KOPT-K1 (cell line): ENCODE results near the gene SLC11A1.

Experiments used
- H3K27ac ChIP-seq: fragments of 200-600 bp; sonication (generic); 2 replicates; pipeline ENCODE4 v1.5.1; 2016; ENCODE audit warnings: antibody characterized with exemption, mild to moderate bottlenecking, low read depth, low read length; ENCODE audit not compliant: poor library complexity, severe bottlenecking
- H3K36me3 ChIP-seq: fragments of 200-600 bp; sonication (generic); 2 replicates; pipeline ENCODE4 v1.5.1; 2017; ENCODE audit warnings: antibody characterized with exemption, mild to moderate bottlenecking, low read length, moderate library complexity; ENCODE audit not compliant: insufficient read depth
- H3K9me3 ChIP-seq: fragments of 200-600 bp; sonication (generic); 2 replicates; pipeline ENCODE4 v1.5.1; 2017; ENCODE audit warnings: antibody characterized with exemption, low read length, mild to moderate bottlenecking; ENCODE audit not compliant: insufficient read depth, poor library complexity, severe bottlenecking

SLC11A1 gene

DNA sequence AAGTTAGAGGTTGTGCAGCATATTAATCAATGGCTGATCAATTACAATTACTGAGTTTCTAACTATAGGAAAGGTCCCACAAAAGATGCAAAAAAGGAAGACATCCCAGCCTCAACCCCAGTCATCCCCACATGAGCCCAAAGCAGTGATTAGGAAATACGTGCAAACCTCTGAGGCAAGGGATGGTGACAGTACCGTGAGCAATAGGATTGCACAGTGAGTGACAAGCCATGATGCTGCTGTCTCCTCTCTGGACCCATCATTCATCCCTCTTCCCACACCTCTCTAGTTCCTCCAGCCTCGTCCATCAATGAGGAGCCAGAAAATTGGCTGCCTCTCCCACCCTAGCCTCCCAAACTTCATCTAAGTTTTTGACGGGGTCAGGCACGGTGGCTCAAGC lies 4.0 kb upstream of the SLC11A1 start:
- Histone ChIP-seq H3K27ac (no peak overlapping the region), H3K36me3 (no peaks in the 10 kb centered on the region), H3K9me3 (no peaks in the 10 kb centered on the region)

DNA sequence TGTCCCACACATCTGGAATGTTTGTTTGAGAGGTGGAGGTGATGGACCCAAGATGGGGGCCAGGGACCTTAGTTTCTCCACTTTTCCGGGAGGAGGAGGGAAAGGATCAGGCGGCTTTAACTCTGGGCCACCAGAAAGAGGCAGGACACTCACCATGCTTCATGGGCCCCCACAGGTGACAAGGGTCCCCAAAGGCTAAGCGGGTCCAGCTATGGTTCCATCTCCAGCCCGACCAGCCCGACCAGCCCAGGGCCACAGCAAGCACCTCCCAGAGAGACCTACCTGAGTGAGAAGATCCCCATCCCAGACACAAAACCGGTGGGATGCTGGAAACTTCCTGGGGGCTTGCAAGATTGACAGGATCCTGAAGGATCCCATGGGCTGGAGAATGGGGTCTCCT lies 712 bp downstream of the SLC11A1 start:
- no peak overlapping the region for H3K27ac ChIP-seq
- H3K36me3 ChIP-seq = no peaks in the 10 kb centered on the region
- H3K9me3 ChIP-seq = no peaks in the 10 kb centered on the region

DNA sequence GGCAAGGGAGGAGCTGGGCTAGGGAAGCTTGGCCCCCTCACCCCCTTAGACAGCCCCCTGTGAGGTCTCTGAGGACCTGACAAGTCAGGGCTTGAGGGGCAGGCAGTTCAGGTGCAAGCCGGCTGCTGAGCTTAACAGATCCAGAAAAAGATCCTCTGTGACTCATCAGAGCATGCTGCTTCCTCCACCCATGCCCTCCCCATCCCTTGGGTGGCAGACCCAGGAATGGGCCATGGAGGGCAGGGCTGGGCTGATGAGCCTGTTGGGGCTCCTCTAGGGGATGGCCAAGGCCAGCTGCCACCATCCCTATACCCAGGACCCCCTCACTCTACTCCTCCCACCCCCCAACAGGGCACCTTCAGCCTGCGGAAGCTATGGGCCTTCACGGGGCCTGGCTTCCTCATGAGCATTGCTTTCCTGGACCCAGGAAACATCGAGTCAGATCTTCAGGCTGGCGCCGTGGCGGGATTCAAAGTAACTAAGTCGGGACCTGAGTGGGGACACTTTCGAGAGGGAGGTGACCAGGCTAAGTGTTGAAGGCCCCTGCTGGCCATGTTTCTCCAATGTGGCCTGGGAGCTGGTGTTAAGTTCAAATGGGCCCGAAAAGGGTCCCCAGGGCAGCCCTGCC lies 1.9 kb downstream of the SLC11A1 start:
- Histone ChIP-seq H3K36me3 (no peaks in the 10 kb centered on the region), H3K9me3 (no peaks in the 10 kb centered on the region), H3K27ac (no peak overlapping the region)

DNA sequence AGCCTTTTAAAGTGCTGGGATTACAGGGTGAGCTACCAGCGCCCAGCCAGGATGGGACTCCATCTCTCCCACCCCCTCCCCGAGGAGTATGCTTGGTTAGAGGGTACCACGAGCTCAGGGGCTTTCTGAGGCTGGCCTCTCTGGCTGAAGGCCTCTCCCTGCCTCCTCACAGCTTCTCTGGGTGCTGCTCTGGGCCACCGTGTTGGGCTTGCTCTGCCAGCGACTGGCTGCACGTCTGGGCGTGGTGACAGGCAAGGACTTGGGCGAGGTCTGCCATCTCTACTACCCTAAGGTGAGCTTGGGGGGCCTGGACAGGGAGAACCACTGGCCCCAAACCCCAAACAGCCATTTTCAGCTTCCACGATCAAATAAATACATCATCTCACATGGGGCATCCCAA lies 2.9 kb downstream of the SLC11A1 start:
- H3K9me3 ChIP-seq = no peaks in the 10 kb centered on the region
- no peaks in the 10 kb centered on the region for H3K36me3 ChIP-seq
- no peak overlapping the region for H3K27ac ChIP-seq

DNA sequence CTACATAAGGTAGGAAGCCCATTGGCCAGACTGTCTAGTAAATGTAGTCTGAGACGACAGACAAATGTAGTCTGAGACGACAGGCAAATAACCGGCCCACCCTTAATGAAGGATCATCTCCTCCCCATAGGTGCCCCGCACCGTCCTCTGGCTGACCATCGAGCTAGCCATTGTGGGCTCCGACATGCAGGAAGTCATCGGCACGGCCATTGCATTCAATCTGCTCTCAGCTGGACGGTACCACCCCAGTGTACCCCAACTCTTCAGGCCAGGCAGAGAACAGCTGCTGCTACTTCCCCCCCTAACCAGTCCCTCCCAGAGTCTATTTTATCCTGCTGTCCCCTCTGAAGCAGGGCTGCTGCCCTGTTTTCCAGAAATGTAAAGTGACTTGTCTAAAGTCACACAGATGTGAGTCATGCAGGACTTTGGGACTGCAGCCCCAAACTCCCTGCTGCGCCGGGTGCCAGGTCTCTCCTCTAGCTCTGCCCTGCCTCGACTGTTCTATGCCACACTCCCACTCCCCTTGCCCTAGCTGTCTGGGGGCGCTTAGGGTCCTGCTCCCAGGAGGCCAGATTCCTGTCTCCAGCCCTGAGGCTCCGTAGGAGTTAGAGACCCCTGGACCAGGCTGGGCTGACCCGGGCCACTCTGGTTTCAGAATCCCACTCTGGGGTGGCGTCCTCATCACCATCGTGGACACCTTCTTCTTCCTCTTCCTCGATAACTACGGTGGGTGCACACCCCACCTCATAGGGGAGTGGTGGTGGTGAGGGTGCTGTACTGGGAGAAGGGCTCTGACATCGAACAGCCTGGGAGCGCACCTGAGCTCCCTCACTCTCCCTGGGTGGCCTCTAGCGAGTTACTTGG lies 4.7 kb downstream of the SLC11A1 start:
- H3K27ac ChIP-seq = no peak overlapping the region

DNA sequence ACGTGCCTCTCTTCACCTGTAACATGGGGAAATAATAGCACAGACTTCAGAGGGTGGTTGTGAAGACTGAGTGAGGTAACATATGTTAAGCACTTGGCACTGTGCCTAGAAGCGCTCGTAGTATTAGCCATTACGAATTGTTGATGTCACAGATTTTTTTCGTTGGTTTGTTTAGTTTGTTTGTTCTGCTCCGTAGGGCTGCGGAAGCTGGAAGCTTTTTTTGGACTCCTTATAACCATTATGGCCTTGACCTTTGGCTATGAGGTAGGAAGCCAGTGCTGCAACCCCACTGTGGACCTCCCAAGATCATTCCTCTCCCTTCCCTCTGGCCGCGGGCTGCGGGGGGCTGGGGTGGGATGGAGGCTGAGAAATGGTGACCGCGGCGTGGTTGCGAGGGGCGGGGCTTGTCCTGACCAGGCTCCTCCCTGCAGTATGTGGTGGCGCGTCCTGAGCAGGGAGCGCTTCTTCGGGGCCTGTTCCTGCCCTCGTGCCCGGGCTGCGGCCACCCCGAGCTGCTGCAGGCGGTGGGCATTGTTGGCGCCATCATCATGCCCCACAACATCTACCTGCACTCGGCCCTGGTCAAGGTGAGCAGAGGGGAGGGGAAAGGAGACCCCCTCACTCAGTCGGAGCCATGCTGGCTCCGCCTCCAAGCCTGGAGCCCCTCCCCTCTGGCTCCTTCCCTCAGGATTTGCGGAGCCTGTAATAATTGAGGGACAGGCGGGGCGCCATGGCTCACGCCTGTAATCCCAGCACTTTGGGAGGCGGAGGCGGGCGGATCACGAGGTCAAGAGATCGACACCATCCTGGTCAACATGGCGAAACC lies 5.5 kb downstream of the SLC11A1 start:
- H3K9me3 ChIP-seq = no peaks in the 10 kb centered on the region
- H3K36me3 ChIP-seq = no peaks in the 10 kb centered on the region
- H3K27ac ChIP-seq = no peak overlapping the region

More for the DNA sequence above, 4.7 kb downstream of the SLC11A1 start:
- Histone ChIP-seq H3K36me3 (no peaks in the 10 kb centered on the region), H3K9me3 (no peaks in the 10 kb centered on the region)

DNA sequence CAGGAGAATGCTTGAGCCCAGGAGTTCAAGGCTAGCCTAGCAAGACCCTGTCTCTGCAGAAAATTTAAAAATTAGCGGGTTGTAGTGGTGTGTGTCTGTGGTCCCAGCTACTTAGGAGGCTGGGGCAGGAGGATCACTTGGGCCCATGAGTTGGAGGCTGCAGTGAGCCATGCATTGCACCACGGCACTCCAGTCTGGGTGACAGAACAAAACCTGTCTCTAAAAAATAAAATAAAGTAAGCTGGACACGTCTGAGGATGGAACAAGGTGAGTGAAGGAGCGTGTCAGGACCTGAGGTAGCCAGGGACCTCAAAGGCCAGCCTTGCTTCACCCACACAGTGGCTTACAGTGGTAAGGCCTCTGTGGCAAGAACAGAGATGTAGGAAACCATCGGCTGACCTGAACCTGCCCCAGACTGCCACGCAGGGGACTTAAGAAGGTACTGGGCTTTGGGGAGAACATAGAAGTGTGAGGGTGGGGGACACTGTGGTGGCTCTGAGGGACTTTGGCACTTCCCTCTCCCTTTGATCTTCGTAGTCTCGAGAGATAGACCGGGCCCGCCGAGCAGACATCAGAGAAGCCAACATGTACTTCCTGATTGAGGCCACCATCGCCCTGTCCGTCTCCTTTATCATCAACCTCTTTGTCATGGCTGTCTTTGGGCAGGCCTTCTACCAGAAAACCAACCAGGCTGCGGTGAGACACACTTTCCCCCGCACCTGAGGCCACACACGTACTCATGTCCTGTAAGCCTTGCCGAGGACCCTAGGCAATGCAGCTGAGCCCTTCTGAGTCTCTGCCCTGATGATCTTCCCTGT lies 7.5 kb downstream of the SLC11A1 start:
- H3K27ac ChIP-seq = no peak overlapping the region
- H3K9me3 ChIP-seq = no peaks in the 10 kb centered on the region
- H3K36me3 ChIP-seq = no peaks in the 10 kb centered on the region

DNA sequence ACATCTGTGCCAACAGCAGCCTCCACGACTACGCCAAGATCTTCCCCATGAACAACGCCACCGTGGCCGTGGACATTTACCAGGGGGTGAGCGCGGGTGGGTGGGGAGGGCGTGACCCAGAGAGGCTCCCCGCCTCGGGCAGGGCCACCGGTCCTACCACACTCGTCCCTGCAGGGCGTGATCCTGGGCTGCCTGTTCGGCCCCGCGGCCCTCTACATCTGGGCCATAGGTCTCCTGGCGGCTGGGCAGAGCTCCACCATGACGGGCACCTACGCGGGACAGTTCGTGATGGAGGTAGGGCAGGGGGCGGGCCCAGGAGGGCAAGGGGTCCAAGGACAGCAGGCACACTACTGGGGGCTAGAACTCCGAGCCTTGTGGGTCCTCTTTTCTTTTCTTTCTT lies 9.1 kb downstream of the SLC11A1 start:
- H3K27ac ChIP-seq = no peak overlapping the region
- no peaks in the 10 kb centered on the region for H3K9me3 ChIP-seq
- no peaks in the 10 kb centered on the region for H3K36me3 ChIP-seq

DNA sequence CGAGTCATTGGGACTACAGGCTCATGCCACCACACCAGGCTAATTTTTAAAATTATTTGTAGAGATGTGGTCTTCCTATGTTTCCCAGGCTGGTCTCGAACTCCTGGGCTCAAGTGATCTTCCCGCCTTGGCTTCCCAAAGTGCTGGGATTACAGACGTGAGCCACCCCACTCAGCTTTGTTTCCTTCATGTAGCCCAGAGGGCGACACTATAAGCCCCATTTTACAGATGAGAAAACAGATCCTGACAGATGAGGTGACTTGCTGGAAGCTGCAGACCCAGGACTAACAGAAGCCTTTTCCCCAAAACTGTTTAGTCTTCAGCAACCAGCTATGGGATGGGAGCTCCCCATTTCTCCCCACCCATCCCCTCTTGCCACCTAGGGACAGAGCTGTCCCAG lies 10.4 kb downstream of the SLC11A1 start:
- H3K27ac ChIP-seq = no peak overlapping the region
- no peaks in the 10 kb centered on the region for H3K36me3 ChIP-seq
- H3K9me3 ChIP-seq = no peaks in the 10 kb centered on the region

DNA sequence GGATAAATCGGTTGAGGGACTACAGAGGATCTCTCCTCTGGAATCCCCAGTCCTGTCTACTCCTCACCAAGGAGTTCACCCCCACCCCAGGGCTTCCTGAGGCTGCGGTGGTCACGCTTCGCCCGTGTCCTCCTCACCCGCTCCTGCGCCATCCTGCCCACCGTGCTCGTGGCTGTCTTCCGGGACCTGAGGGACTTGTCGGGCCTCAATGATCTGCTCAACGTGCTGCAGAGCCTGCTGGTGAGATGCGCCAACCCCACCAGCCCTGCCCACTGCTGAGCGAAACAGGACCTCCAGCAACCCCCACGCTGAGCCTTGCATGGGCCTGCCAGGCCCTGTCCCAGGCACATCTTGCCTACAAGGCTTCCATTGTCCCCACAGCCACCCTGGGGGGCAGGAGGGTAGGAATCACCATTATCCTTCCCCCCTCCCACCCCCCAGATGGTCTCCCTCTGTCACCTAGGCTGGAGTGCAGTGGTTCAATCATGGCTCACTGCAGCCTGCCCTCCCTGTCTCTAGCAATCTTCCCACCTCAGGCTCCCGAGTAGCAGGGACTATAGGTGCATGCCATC lies 10.9 kb downstream of the SLC11A1 start:
- Histone ChIP-seq H3K27ac (no peak overlapping the region), H3K9me3 (no peaks in the 10 kb centered on the region), H3K36me3 (no peaks in the 10 kb centered on the region)

DNA sequence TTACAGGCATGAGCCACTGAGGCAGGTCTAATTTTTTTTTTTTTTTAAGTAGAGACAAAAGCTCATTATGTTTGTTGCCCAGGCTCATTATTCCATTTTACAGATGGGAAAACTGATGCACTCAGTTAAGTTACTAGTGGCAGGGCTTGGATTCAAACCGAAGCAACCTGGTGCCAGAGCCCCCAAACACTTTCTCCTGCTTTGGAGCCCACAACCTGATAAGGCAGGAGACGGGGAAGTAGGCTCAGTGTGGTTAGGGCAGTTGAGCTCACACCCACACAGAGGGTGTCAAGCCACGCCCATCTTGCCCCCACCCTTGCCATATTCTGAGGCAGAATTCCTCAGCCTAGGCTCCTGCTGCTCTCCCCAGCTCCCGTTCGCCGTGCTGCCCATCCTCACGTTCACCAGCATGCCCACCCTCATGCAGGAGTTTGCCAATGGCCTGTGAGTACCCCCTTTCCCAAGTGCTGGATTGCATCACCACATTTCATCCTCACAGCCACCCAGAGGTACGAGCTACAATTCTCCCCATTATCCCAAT lies 11.7 kb downstream of the SLC11A1 start:
- H3K36me3 ChIP-seq = no peaks in the 10 kb centered on the region
- no peaks in the 10 kb centered on the region for H3K9me3 ChIP-seq
- H3K27ac ChIP-seq = no peak overlapping the region

DNA sequence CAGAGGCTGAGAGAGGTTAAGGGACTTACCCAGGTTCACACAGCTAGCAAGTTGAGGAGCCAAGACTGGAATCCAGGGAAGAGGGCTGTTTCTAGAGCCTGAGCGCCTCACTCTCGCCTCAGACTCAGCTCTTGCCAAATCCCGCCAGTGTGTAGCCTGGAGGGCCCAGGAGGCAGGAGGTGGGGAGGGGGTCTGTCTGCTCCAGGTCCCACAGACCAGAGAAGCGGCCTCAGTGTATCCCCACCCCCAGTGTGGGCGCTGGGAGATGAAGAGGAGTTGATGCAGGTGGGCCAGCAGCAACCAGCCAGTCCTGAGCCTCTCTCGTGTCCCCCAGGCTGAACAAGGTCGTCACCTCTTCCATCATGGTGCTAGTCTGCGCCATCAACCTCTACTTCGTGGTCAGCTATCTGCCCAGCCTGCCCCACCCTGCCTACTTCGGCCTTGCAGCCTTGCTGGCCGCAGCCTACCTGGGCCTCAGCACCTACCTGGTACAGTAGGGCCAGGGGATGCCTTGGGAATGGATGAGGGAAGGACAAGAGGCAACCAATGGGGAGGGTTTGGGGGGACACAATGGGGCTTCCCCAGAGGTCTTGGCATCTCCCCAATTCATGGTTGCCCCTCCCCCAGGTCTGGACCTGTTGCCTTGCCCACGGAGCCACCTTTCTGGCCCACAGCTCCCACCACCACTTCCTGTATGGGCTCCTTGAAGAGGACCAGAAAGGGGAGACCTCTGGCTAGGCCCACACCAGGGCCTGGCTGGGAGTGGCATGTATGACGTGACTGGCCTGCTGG lies 12.4 kb downstream of the SLC11A1 start:
- no peak overlapping the region for H3K27ac ChIP-seq
- H3K36me3 ChIP-seq = no peaks in the 10 kb centered on the region
- no peaks in the 10 kb centered on the region for H3K9me3 ChIP-seq

DNA sequence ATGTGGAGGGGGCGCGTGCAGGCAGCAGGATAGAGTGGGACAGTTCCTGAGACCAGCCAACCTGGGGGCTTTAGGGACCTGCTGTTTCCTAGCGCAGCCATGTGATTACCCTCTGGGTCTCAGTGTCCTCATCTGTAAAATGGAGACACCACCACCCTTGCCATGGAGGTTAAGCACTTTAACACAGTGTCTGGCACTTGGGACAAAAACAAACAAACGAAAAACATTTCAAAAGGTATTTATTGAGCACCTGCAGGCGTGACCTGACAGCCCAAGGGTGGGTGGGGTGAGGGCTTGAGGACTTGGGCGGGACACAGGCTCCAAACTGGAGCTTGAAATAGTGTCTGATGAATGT lies 13.0 kb downstream of the SLC11A1 start:
- Histone ChIP-seq H3K36me3 (no peaks in the 10 kb centered on the region), H3K9me3 (no peaks in the 10 kb centered on the region), H3K27ac (no peak overlapping the region)

DNA sequence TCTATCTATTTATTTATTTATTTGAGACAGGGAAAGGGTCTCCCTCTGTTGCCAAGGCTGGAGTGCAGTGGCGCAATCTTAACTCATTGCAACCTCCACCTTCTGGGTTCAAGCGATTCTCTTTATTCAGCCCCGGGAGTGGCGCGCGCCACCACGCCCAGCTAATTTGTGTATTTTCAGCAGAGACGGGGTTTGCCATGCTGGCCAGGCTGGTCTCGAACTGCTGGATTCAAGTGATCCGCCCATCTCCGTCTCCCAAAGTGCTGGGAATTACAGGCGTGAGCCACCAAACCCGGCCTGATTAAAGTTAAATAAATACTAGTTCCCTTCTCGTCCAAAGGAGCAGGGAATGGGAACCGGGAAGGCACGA lies 13.4 kb downstream of the SLC11A1 start:
- Histone ChIP-seq H3K27ac (peak overlapping the region; percentile 95), H3K36me3 (no peaks in the 10 kb centered on the region), H3K9me3 (no peaks in the 10 kb centered on the region)
